ENCODE results near the gene HNRNPLL.

GRCh38 chr2:38580115-38580636 lies 22.6 kb downstream of the HNRNPLL start:
- no peak for TF ChIP-seq CTCF (IDR thresholded peaks at IDR 0.05; ENCODE audit: low read depth, low read length)
- no peak for TF ChIP-seq POLR2A (IDR thresholded peaks at IDR 0.05; ENCODE audit: extremely low read depth, insufficient read length)

Data from NB4 (cell line).